Progenitor cell of endocrine pancreas (in vitro differentiated cells): ENCODE data around the gene SLC4A2. TPM values are rescaled to one million over a fixed set of nuclear protein-coding genes. Genes with fewer than 3 reads are reported as not detected.

Source experiments
- DNase-seq: peaks from one replicate; pipeline ENCODE4 v3.0.0; 2021; ENCODE audit warnings: low spot score; ENCODE audit not compliant: unreplicated experiment
- H3K27ac Mint-ChIP-seq: 2 replicates; pipeline ENCODE4 v1.8.0; 2021; ENCODE audit warnings: mild to moderate bottlenecking, moderate library complexity, mixed read lengths
- H3K27me3 Mint-ChIP-seq: 2 replicates; pipeline ENCODE4 v1.8.0; 2021; ENCODE audit warnings: mixed read lengths
- H3K36me3 Mint-ChIP-seq: 2 replicates; pipeline ENCODE4 v1.8.0; 2022; ENCODE audit warnings: mixed read lengths; ENCODE audit not compliant: insufficient read depth
- H3K4me1 Mint-ChIP-seq: 2 replicates; pipeline ENCODE4 v1.8.0; 2021; ENCODE audit warnings: low read depth, mixed read lengths
- H3K4me3 Mint-ChIP-seq: 2 replicates; pipeline ENCODE4 v1.8.0; 2021; ENCODE audit warnings: low read depth, mild to moderate bottlenecking, moderate library complexity, mixed read lengths
- H3K9me3 Mint-ChIP-seq: 2 replicates; pipeline ENCODE4 v1.8.0; 2021; ENCODE audit warnings: low read depth, mixed read lengths
- total RNA-seq: library from RNA; stranded (reverse); gene quantifications from 2 replicates; pipeline ENCODE4 v1.2.1, GENCODE V29; 2021
- TF ChIP-seq, protein P1 (sequence below): fragments of 200-600 bp; sonication (generic); IDR thresholded peaks from one replicate; pipeline ENCODE4 v1.5.0; 2021; ENCODE audit warnings: antibody characterized with exemption, mild to moderate bottlenecking; ENCODE audit not compliant: unreplicated experiment

The SLC4A2 gene
- total RNA-seq, 1 donor from 2014 or later, result 213 TPM

- Mint-ChIP-seq H3K4me1 (peaks cover 21% of the 10 kb centered on the region), H3K4me3 (peak overlapping the region; percentile 85), H3K27ac (no peak overlapping the region), H3K27me3 (no peaks in the 10 kb centered on the region), H3K9me3 (no peaks in the 10 kb centered on the region), H3K36me3 (peaks cover under 1% of the 10 kb centered on the region)
- DNase-seq, result no peak
- TF ChIP-seq, protein P1, sequence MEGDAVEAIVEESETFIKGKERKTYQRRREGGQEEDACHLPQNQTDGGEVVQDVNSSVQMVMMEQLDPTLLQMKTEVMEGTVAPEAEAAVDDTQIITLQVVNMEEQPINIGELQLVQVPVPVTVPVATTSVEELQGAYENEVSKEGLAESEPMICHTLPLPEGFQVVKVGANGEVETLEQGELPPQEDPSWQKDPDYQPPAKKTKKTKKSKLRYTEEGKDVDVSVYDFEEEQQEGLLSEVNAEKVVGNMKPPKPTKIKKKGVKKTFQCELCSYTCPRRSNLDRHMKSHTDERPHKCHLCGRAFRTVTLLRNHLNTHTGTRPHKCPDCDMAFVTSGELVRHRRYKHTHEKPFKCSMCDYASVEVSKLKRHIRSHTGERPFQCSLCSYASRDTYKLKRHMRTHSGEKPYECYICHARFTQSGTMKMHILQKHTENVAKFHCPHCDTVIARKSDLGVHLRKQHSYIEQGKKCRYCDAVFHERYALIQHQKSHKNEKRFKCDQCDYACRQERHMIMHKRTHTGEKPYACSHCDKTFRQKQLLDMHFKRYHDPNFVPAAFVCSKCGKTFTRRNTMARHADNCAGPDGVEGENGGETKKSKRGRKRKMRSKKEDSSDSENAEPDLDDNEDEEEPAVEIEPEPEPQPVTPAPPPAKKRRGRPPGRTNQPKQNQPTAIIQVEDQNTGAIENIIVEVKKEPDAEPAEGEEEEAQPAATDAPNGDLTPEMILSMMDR, result no peak
Measured at GRCh38 chr7:151081170-151082101, 22.0 kb downstream of the SLC4A2 start.

GRCh38 chr7:151082141-151083070, 23.0 kb downstream of the SLC4A2 start:
- Mint-ChIP-seq H3K4me1 (peaks cover 21% of the 10 kb centered on the region), H3K27ac (peak overlapping the region; percentile 60), H3K27me3 (no peaks in the 10 kb centered on the region), H3K4me3 (peak overlapping the region; percentile 85), H3K36me3 (no peaks in the 10 kb centered on the region), H3K9me3 (no peaks in the 10 kb centered on the region)
- TF ChIP-seq, protein P1, result no peak
- DNase-seq, result no peak

DNA sequence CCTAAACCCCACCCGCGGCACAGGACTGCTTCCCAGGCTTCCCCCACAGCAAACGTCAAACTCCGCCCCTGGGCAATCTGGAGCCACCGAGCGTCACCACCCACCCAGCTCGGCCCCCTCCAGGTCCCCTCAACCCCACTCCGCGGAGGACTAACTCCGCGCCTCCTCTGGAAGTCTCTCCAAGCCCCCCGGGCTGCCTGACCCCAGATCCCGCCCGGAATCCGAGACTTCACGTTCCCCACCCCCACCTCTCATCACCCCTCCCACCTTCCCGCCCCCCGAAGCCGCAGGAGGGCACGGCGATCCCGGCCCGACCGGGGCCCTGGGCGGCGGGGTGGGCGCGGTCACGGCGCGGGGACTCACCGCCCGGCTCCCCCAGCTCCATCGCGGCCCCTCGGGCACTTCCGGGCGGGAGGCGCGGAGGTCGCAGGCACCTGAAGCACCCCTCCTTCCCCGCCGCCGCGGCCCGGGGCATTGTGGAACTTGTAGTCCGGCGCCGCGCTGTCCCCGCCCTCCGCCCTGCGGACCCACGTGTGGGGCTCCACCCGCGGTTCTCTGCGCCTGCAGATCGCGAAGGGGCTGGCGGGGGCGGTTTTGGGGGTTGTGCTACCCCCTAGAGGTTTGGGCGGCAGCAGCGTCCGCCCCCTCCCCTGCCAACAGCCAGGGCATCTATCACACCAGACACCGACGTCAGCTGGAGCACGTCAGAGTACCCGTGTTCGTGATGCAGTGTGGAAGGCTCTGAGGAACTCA, 23.9 kb downstream of the SLC4A2 start, which contains the start of gene TMUB1:
Gene TMUB1, minus strand, starts transcription at position 423 of the 753 bp plus-strand sequence. CDS start 930 bp downstream, outside the sequence.
- Mint-ChIP-seq H3K36me3 (no peaks in the 10 kb centered on the region), H3K27ac (peak within 1 kb of the TSS; percentile 60), H3K27me3 (no peaks in the 10 kb centered on the region), H3K9me3 (no peaks in the 10 kb centered on the region), H3K4me3 (peak within 1 kb of the TSS; percentile 85), H3K4me1 (peaks cover 24% of the 10 kb centered on the region)
- TF ChIP-seq, protein P1, result no peak
- peak; percentile 67 for DNase-seq

- TF ChIP-seq, protein P1, result no peak
- H3K27me3 Mint-ChIP-seq, result no peaks in the 10 kb centered on the region
- H3K36me3 Mint-ChIP-seq, result no peaks in the 10 kb centered on the region
- peak overlapping the region; percentile 68 for H3K4me3 Mint-ChIP-seq
- DNase-seq, result no peak
- peaks cover 26% of the 10 kb centered on the region for H3K4me1 Mint-ChIP-seq
- H3K27ac Mint-ChIP-seq, result no peak overlapping the region
- H3K9me3 Mint-ChIP-seq, result no peaks in the 10 kb centered on the region
Measured at GRCh38 chr7:151083824-151084160, 24.4 kb downstream of the SLC4A2 start.
